ENCODE results near the gene SEPTIN5. TPM values are rescaled to one million over a fixed set of nuclear protein-coding genes. Genes with fewer than 3 reads are reported as not detected.

SEPTIN5 gene
- total and polyA plus RNA-seq, 9 of the 15 experiments (the other 6 are each of a cell fraction or from before 2014, with no cell fraction given), result 0.03 to 195 (median 119) TPM

- TF ChIP-seq MXI1 (IDR thresholded peaks at IDR 0.05; ENCODE audit: low read depth, low read length) (no peak), KLF13 (tag; IDR thresholded peaks at IDR 0.05; ENCODE audit: borderline replicate concordance, low read depth) (peak; percentile 58; the same call in 1 of the 2 replicates), RUNX1 (IDR thresholded peaks at IDR 0.05; ENCODE audit: low read depth) (no peak), ZBTB26 (CRISPR knock-in tag; IDR thresholded peaks at IDR 0.05) (peak; percentile 55; the same call in 1 of the 2 replicates), EHMT2 (IDR thresholded peaks at IDR 0.05) (peak; percentile 70; the same call in 1 of the 2 replicates), TOE1 (IDR thresholded peaks at IDR 0.05; ENCODE audit: borderline replicate concordance) (0 out of 2 replicates have a peak, but pooled peaks have one; percentile 35), TOE1 (CRISPR knock-in tag; IDR thresholded peaks at IDR 0.05; ENCODE audit: borderline replicate concordance, low read depth) (no peak), IFI16 (CRISPR knock-in tag; IDR thresholded peaks at IDR 0.05) (peak; percentile 72), TEAD1 (CRISPR knock-in tag; IDR thresholded peaks at IDR 0.05) (peak in 1 of 2 experiments; percentile 24; a peak in 1 of 4 replicates), PKNOX1 (IDR thresholded peaks at IDR 0.05) (0 out of 2 replicates have a peak, but pooled peaks have one; percentile 13), BMI1 (IDR thresholded peaks at IDR 0.05; ENCODE audit: low read length) (0 out of 2 replicates have a peak, but pooled peaks have one; percentile 7), ZNF354B (CRISPR knock-in tag; IDR thresholded peaks at IDR 0.05) (peak; percentile 33; the same call in 1 of the 2 replicates), BACH1 (tag; IDR thresholded peaks at IDR 0.05) (peak; percentile 81), CEBPG (CRISPR knock-in tag; IDR thresholded peaks at IDR 0.05) (peak; percentile 99), CEBPG (tag; conservative IDR thresholded peaks at IDR 0.05 in 1 of 2, IDR thresholded peaks at IDR 0.05 in 1 of 2) (peak; percentile 99 to 100), EWSR1 (IDR thresholded peaks at IDR 0.05; ENCODE audit: borderline replicate concordance, low read depth, partially characterized antibody) (no peak), FOXP1 (CRISPR knock-in tag; IDR thresholded peaks at IDR 0.05) (peak; percentile 24; the same call in 1 of the 2 replicates), STAT5A (IDR thresholded peaks at IDR 0.05; ENCODE audit: borderline replicate concordance, low read length) (no peak)
- TF ChIP-seq, protein P1, sequence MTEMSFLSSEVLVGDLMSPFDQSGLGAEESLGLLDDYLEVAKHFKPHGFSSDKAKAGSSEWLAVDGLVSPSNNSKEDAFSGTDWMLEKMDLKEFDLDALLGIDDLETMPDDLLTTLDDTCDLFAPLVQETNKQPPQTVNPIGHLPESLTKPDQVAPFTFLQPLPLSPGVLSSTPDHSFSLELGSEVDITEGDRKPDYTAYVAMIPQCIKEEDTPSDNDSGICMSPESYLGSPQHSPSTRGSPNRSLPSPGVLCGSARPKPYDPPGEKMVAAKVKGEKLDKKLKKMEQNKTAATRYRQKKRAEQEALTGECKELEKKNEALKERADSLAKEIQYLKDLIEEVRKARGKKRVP (CRISPR knock-in tag; IDR thresholded peaks at IDR 0.05), result peak; percentile 94
- TF ChIP-seq, protein P2, sequence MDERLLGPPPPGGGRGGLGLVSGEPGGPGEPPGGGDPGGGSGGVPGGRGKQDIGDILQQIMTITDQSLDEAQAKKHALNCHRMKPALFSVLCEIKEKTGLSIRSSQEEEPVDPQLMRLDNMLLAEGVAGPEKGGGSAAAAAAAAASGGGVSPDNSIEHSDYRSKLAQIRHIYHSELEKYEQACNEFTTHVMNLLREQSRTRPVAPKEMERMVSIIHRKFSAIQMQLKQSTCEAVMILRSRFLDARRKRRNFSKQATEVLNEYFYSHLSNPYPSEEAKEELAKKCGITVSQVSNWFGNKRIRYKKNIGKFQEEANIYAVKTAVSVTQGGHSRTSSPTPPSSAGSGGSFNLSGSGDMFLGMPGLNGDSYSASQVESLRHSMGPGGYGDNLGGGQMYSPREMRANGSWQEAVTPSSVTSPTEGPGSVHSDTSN (CRISPR knock-in tag; IDR thresholded peaks at IDR 0.05; ENCODE audit: low read depth), result no peak
- TF ChIP-seq, protein P2 (tag; conservative IDR thresholded peaks at IDR 0.05; ENCODE audit: low read depth), result 0 out of 2 replicates have a peak, but pooled peaks have one; percentile 14
These were observed 33.1 kb upstream of the SEPTIN5 start (continued) for GRCh38 chr22:19680911-19681862.
